PC-3 (cell line): ENCODE data around the gene ODC1.

Source experiments
- CTCF ChIP-seq: fragments of 300-600 bp; sonication (generic); conservative IDR thresholded peaks from 2 replicates; pipeline ENCODE4 v1.5.1; 2017; ENCODE audit warnings: antibody characterized with exemption, low read depth, mild to moderate bottlenecking, low read length
- EZH2 ChIP-seq: fragments of 300-600 bp; sonication (generic); IDR thresholded peaks from one replicate; pipeline ENCODE4 v1.6.1; 2017; ENCODE audit warnings: antibody characterized with exemption, mild to moderate bottlenecking, low read length; ENCODE audit not compliant: unreplicated experiment
- EZH2phosphoT487 ChIP-seq: fragments of 300-600 bp; sonication (generic); IDR thresholded peaks from 2 replicates; pipeline ENCODE4 v1.6.1; 2018; ENCODE audit warnings: mild to moderate bottlenecking, antibody characterized with exemption, low read length, borderline replicate concordance

- TF ChIP-seq EZH2 = no peak
- TF ChIP-seq CTCF = no peak
- TF ChIP-seq EZH2phosphoT487 = no peak
These were observed 6.2 kb downstream of the ODC1 start for GRCh38 chr2:10441948-10442347.
